ENCODE measurements around the gene AFAP1.

AFAP1 gene

GRCh38 chr4:7801001-7801400 lies 138.7 kb downstream of the AFAP1 start:
- no peak for DNase-seq

GRCh38 chr4:7800410-7800809 lies 139.3 kb downstream of the AFAP1 start:
- DNase-seq: no peak

- DNase-seq: no peak
These were observed 139.9 kb downstream of the AFAP1 start for GRCh38 chr4:7799736-7800135.

- no peak for DNase-seq
These were observed 140.4 kb downstream of the AFAP1 start for GRCh38 chr4:7799306-7799705.

- DNase-seq: no peak
These were observed 141.3 kb downstream of the AFAP1 start for GRCh38 chr4:7798178-7798995.

- no peak for DNase-seq
These were observed 142.3 kb downstream of the AFAP1 start for GRCh38 chr4:7797330-7797729.

GRCh38 chr4:7795983-7796382 lies 143.7 kb downstream of the AFAP1 start:
- no peak for DNase-seq

- DNase-seq: no peak
These were observed 146.5 kb downstream of the AFAP1 start for GRCh38 chr4:7793186-7793585.

GRCh38 chr4:7792616-7793015 lies 147.0 kb downstream of the AFAP1 start:
- DNase-seq: no peak

- DNase-seq: no peak
These were observed 148.7 kb downstream of the AFAP1 start for GRCh38 chr4:7790999-7791398.

- DNase-seq: no peak
These were observed 149.6 kb downstream of the AFAP1 start for GRCh38 chr4:7790023-7790422.

GRCh38 chr4:7788694-7789425 lies 150.8 kb downstream of the AFAP1 start:
- no peak for DNase-seq

GRCh38 chr4:7788193-7788592 lies 151.5 kb downstream of the AFAP1 start:
- peak; percentile 43 for DNase-seq

- DNase-seq: peak; percentile 51
These were observed 151.9 kb downstream of the AFAP1 start for GRCh38 chr4:7787681-7788141.

GRCh38 chr4:7787067-7787466 lies 152.6 kb downstream of the AFAP1 start:
- peak; percentile 36 for DNase-seq

- DNase-seq: peak; percentile 16
These were observed 153.1 kb downstream of the AFAP1 start for GRCh38 chr4:7786517-7786916.

GRCh38 chr4:7786040-7786439 lies 153.6 kb downstream of the AFAP1 start:
- peak; percentile 19 for DNase-seq

GRCh38 chr4:7785017-7785416 lies 154.6 kb downstream of the AFAP1 start:
- peak; percentile 81 for DNase-seq

- peak; percentile 56 for DNase-seq
These were observed 155.4 kb downstream of the AFAP1 start for GRCh38 chr4:7784131-7784870.

- DNase-seq: peak; percentile 61
These were observed 156.1 kb downstream of the AFAP1 start for GRCh38 chr4:7783541-7783940.

GRCh38 chr4:7782783-7783182 lies 156.9 kb downstream of the AFAP1 start:
- DNase-seq: no peak

- DNase-seq: peak; percentile 54
These were observed 157.7 kb downstream of the AFAP1 start for GRCh38 chr4:7781993-7782392.

GRCh38 chr4:7781366-7781765 lies 158.3 kb downstream of the AFAP1 start:
- DNase-seq: peak; percentile 70

Data from activated effector memory CD4-positive, alpha-beta T cell treated with anti-CD3 and anti-CD28 coated beads, Interleukin-2, amount 50 U/mL, for 16 hours (primary cell).